HPDE6-E6E7 (cell line): ENCODE data around the gene G6PC2.
"Not testable (repeated sequence)": the region's sequence is repeated elsewhere in the genome, so short reads cannot be mapped to it uniquely, and the experiment has no call there.

Source experiments
- DNase-seq: peaks from one replicate; pipeline ENCODE4 v3.0.0; 2011; ENCODE audit warnings: missing footprints; ENCODE audit errors: extremely low spot score

Gene G6PC2, protein sequence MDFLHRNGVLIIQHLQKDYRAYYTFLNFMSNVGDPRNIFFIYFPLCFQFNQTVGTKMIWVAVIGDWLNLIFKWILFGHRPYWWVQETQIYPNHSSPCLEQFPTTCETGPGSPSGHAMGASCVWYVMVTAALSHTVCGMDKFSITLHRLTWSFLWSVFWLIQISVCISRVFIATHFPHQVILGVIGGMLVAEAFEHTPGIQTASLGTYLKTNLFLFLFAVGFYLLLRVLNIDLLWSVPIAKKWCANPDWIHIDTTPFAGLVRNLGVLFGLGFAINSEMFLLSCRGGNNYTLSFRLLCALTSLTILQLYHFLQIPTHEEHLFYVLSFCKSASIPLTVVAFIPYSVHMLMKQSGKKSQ

GRCh38 chr2:168901003-168901402 lies at the start of gene G6PC2:
Gene G6PC2 (plus strand): TSS chr2:168901291. CDS start chr2:168901332, 41 bp downstream.
- no peak for DNase-seq

GRCh38 chr2:168851674-168852320 lies 49.3 kb upstream of the G6PC2 start:
- DNase-seq = peak; percentile 59

DNA sequence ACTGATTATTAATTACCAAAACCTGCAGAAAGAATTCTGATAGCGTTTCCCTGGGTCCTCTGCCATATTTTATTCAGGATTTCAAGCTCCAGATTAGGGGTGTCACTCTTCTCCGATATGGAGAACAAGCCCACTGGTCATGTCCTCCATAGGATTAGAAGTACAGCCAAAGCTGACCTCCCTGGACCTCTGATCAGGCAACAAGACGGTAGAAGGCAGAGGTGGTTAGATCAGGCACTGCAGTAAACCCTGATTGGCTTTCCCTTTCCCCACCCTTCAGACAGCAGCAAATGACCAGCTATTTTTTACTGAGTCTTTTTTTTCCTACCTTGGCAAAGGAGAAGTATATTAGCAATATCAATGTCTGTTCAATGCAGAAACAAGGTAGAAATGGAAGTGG lies 48.6 kb upstream of the G6PC2 start:
- DNase-seq = no peak

GRCh38 chr2:168853471-168853870 lies 47.6 kb upstream of the G6PC2 start:
- DNase-seq = no peak

DNA sequence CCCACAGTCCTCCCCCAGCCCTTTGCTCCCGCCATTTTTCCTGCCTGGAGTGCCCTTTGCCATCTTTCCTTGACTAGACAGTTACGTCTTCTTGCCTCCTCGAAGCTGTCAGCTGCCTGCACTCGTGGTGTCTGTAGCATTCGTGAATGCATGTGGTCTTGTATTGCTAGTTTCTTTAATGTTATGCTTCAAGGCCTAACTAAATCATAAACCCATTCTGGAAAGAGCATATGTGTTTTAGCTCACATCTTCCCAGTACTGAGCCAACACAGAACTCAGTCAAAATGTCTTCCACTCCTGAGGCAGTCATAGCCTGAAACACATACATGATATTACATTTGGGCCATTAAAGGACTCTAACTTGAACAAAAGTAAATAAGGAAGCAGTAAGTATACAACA lies 46.4 kb upstream of the G6PC2 start:
- DNase-seq = no peak

DNA sequence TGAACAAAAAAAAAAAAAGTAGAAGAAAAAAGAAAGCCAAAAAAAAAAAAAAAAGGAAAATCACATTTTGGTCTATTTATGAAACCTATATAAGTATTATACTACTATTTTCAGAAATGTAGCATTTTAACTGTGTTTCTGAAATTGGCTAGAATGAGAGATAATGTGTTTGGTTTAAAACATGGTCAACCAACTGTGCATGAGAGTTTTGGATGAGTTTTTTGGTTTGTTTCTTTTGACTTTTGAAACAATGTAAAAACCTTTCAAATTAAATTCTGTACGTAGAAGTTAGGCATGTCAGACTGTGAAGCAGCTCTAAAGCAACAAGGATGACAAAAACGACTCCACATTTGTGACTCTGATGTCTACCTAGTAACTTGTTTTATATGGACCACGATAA lies 45.5 kb upstream of the G6PC2 start:
- no peak for DNase-seq

- no peak for DNase-seq
Measured at GRCh38 chr2:168858146-168858545, 42.9 kb upstream of the G6PC2 start.

GRCh38 chr2:168867164-168867563 lies 33.9 kb upstream of the G6PC2 start:
- not testable (repeated sequence) for DNase-seq

GRCh38 chr2:168870369-168870768 lies 30.7 kb upstream of the G6PC2 start:
- DNase-seq = not testable (repeated sequence)

GRCh38 chr2:168870824-168871223 lies 30.3 kb upstream of the G6PC2 start:
- not testable (repeated sequence) for DNase-seq

GRCh38 chr2:168874368-168875054 lies 26.6 kb upstream of the G6PC2 start:
- DNase-seq = no peak

GRCh38 chr2:168882163-168882562 lies 18.9 kb upstream of the G6PC2 start:
- not testable (repeated sequence) for DNase-seq

DNA sequence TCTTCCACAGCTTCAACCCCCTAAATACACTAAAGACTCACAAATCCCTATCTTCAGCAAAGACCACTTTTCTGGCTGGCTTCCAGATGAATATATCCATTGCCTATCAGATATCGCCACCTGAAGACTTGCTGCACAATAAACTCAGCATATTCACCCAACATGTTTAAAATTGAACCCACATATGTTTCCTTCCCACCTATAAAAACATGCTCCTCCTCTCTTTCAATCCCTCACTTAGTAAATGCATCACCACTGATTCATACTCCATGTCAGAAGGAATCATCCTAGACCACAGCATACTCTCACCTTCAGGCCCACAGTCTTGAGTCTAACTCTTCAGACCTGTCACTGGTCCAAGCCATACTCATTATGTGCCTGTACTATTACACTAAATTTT lies 16.1 kb upstream of the G6PC2 start:
- no peak for DNase-seq

GRCh38 chr2:168889635-168890005 lies 11.5 kb upstream of the G6PC2 start:
- no peak for DNase-seq

DNA sequence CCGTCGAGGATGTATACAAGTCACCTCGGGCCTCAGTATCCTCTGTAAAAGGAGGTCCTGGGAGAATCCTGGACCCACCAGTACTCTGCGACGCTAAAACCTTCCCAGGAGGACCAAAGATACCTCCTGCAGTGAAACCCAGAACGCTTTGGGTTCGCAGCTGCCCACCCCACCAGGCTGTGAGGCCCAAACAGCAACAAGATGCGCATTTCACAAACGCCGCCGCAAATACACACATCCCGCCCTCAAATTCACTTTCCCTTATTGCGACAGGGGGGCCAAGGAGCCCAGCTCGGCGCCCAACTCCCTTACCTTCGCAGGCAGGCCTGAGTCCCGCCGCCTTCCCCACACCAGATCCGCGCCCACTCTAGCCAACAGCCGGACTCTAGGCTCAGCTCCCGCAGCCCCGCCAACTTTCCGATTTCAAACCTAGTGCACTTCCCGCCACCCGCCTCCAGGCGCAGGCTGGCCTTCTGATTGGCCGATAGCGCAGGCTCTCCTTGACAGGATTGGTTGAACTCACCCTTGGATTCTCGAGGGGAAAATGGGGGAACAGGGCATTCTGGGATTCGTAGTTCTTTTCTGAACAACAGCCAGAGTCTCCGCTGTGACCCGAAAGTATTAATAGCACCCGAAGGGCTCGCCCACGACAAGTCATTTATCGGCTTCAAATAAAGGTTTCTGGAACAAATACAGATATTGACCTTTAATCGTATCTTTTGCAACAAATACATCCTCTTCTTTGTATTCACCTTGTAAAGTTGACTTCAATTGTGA lies 10.9 kb upstream of the G6PC2 start, which contains the start of gene SPC25:
TSS of gene SPC25 (minus strand) at position 425 of the 777 bp plus-strand sequence. CDS start 911 bp downstream, outside the sequence.
- peak; percentile 97 for DNase-seq

DNA sequence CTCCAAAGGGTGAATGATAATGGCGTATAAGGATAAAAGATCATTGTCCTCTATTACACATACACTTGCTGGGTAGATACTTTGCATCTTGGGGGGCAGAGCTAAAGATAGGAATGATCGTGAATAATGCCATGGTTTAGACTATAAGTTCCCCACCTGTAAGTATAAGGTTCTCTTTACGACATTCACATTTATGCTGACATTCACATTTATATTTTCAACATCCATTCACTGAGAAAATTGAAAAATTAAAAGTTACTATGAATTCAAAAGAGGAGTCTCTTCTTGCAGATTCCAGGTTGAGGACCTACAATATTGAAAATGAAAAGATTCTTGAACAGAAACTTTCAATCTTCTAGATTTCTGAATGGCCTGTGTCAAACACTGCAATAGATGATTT lies 8.8 kb upstream of the G6PC2 start:
- DNase-seq = no peak

- no peak for DNase-seq
Measured at GRCh38 chr2:168894101-168894500, 7.0 kb upstream of the G6PC2 start.

DNA sequence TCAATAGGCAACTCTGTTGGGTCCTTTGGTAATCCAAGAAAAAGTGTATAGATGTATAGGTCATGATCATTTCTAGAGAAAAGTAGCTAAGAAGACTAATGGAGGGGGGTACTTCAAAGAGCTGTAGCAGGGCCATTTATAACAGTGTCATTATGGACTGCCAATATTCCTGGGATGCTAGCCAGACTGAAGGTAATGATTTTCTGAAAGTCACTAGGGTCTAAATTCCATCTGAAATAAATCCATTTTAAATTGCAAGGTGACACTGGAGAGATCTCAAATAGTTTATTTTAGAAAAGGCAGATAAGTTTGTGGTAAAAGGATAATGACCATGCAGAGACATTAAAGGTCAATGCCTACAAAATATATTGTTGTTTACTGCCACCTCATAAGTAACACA lies 6.4 kb upstream of the G6PC2 start:
- DNase-seq = no peak

GRCh38 chr2:168895771-168896170 lies 5.3 kb upstream of the G6PC2 start:
- no peak for DNase-seq

DNA sequence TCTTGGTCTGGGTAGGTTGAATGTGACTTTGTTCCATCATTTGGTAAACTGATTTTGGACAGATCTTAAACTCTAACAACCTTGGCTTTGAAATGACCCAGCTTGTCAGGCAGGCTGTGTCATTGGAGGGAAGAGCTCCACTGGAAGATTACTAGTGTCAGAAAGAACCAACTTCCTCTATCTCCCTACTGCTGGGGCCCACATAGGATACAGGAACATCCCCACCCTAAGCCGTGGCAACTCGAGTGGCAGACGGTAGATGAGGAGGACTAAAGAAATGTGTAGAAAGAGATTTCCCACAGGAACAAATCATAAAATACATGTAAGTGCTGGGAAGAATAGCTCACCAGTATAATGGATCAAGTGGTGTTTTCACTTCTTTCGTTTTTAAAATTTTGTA lies 4.3 kb upstream of the G6PC2 start:
- no peak for DNase-seq

- DNase-seq = no peak
Measured at GRCh38 chr2:168897449-168897848, 3.6 kb upstream of the G6PC2 start.

GRCh38 chr2:168903888-168904287 lies 2.8 kb downstream of the G6PC2 start:
- DNase-seq = no peak
